ENCODE data around the gene ZNF266. TPM values are rescaled to one million over a fixed set of nuclear protein-coding genes. Genes with fewer than 3 reads are reported as not detected.

Gene ZNF266
- total RNA-seq, 1 experiment from 2014 or later: 14.7 TPM

GRCh38 chr19:9413240-9413954 lies 22.0 kb downstream of the ZNF266 start:
- no peak overlapping the region for H3K4ac ChIP-seq (ENCODE audit: low read depth, low read length)
- no peak overlapping the region for H4K8ac ChIP-seq (replicated peaks; ENCODE audit: insufficient read length, low read depth, low read length)
- peaks cover 83% of the 10 kb centered on the region for H3K9me3 ChIP-seq (ENCODE audit: control insufficient read depth, low read depth, low read length)

More at GRCh38 chr19:9413240-9413954, 22.0 kb downstream of the ZNF266 start:
- Histone ChIP-seq H2BK15ac (ENCODE audit: low read depth, low read length) (no peak overlapping the region), H3K9ac (ENCODE audit: extremely low read depth, insufficient read length, low read length) (no peak overlapping the region), H3K79me1 (ENCODE audit: insufficient read depth, low read depth, low read length, poor library complexity, severe bottlenecking) (no peaks in the 10 kb centered on the region), H4K5ac (ENCODE audit: insufficient read length, low read depth, low read length) (no peak overlapping the region), H3K4me2 (ENCODE audit: insufficient read depth, insufficient read length, low read length) (no peak overlapping the region), H3T11ph (ENCODE audit: low read length) (no peak overlapping the region), H3K27me3 (ENCODE audit: insufficient read depth, low read length) (no peaks in the 10 kb centered on the region), H2AFZ (ENCODE audit: low read length) (no peak overlapping the region), H3K23ac (ENCODE audit: insufficient read length, low read depth, low read length) (no peak overlapping the region), H4K20me1 (ENCODE audit: control insufficient read depth, insufficient read depth, insufficient read length) (no peaks in the 10 kb centered on the region), H3K4me1 (ENCODE audit: insufficient read depth, low read length) (no peaks in the 10 kb centered on the region), H2BK5ac (ENCODE audit: insufficient read length, low read length) (no peak overlapping the region), H2BK12ac (ENCODE audit: insufficient read length, low read depth, low read length) (no peak overlapping the region), H2AK5ac (ENCODE audit: insufficient read length, low read length) (no peak overlapping the region), H2BK120ac (ENCODE audit: low read depth, low read length, poor library complexity, severe bottlenecking) (no peak overlapping the region), H3K23me2 (ENCODE audit: insufficient read length, low read depth, low read length, poor library complexity, severe bottlenecking) (no peaks in the 10 kb centered on the region), H3K14ac (ENCODE audit: insufficient read depth, low read length) (no peak overlapping the region), H3K27ac (ENCODE audit: insufficient read length, low read depth, low read length) (no peak overlapping the region), H4K91ac (ENCODE audit: insufficient read length, low read depth, low read length) (no peak overlapping the region), H3K18ac (ENCODE audit: insufficient read length, low read depth, low read length) (no peak overlapping the region), H2BK20ac (ENCODE audit: low read depth, low read length, poor library complexity, severe bottlenecking) (no peak overlapping the region), H3K56ac (ENCODE audit: insufficient read length, low read depth, low read length) (no peak overlapping the region), H3K79me2 (ENCODE audit: insufficient read depth, low read length) (no peaks in the 10 kb centered on the region)
- DNase-seq: no peak
- Mint-ChIP-seq H3K4me1 (no peaks in the 10 kb centered on the region), H3K36me3 (ENCODE audit: insufficient read depth in 1 of 3, low read depth in 3 of 3) (peaks cover 75 to 89% (median 84%) of the 10 kb centered on the region in 3 experiments), H3K27ac (no peak overlapping the region), H3K9me3 (peaks cover 93% of the 10 kb centered on the region in 2 experiments), H3K27me3 (ENCODE audit: low read depth) (peaks cover 3% of the 10 kb centered on the region; the same call in 1 of the 2 replicates), H3K4me3 (no peak overlapping the region)
- WGBS (ENCODE audit: extremely low coverage, insufficient read length, low lambda C conversion rate): no CpG with 5 or more reads among the region's 14 CpGs
- TF ChIP-seq CTCF (conservative IDR thresholded peaks at IDR 0.05): no peak

Data from H9 (cell line).